Measurements from ENCODE around the gene RPL22.

Gene RPL22

GRCh38 chr1:6158181-6158580, 41.2 kb downstream of the RPL22 start:
- no peak for DNase-seq (ENCODE audit: insufficient read length, low spot score)
- no peak for FAIRE-seq

- DNase-seq (ENCODE audit: insufficient read length, low spot score) (peak; percentile 84), FAIRE-seq (peak; percentile 91)
Observed at GRCh38 chr1:6157528-6158174, 41.7 kb downstream of the RPL22 start.

- FAIRE-seq (no peak), DNase-seq (ENCODE audit: insufficient read length, low spot score) (no peak)
Observed at GRCh38 chr1:6157132-6157527, 42.3 kb downstream of the RPL22 start.

- DNase-seq (ENCODE audit: insufficient read length, low spot score) (no peak), FAIRE-seq (no peak)
Observed at GRCh38 chr1:6154525-6155319, 44.7 kb downstream of the RPL22 start.

GRCh38 chr1:6152882-6153281, 46.5 kb downstream of the RPL22 start:
- no peak for FAIRE-seq
- DNase-seq (ENCODE audit: insufficient read length, low spot score) = no peak

- FAIRE-seq (no peak), DNase-seq (ENCODE audit: insufficient read length, low spot score) (no peak)
Observed at GRCh38 chr1:6152181-6152580, 47.2 kb downstream of the RPL22 start.

- DNase-seq (ENCODE audit: insufficient read length, low spot score) = no peak
- no peak for FAIRE-seq
Observed at GRCh38 chr1:6151291-6151822, 48.0 kb downstream of the RPL22 start.

- DNase-seq (ENCODE audit: insufficient read length, low spot score) (no peak), FAIRE-seq (peak; percentile 52)
Observed at GRCh38 chr1:6150006-6150938, 49.1 kb downstream of the RPL22 start.

- DNase-seq (ENCODE audit: insufficient read length, low spot score) = no peak
- FAIRE-seq = no peak
Observed at GRCh38 chr1:6149597-6149996, 49.8 kb downstream of the RPL22 start.

GRCh38 chr1:6148497-6149241, 50.7 kb downstream of the RPL22 start:
- FAIRE-seq = no peak
- DNase-seq (ENCODE audit: insufficient read length, low spot score) = no peak

- FAIRE-seq (no peak), DNase-seq (ENCODE audit: insufficient read length, low spot score) (no peak)
Observed at GRCh38 chr1:6145864-6146410, 53.5 kb downstream of the RPL22 start.

- DNase-seq (ENCODE audit: insufficient read length, low spot score) = no peak
- FAIRE-seq = no peak
Observed at GRCh38 chr1:6145396-6145750, 54.0 kb downstream of the RPL22 start.

- FAIRE-seq (no peak), DNase-seq (ENCODE audit: insufficient read length, low spot score) (no peak)
Observed at GRCh38 chr1:6144647-6145395, 54.6 kb downstream of the RPL22 start.

- FAIRE-seq (no peak), DNase-seq (ENCODE audit: insufficient read length, low spot score) (no peak)
Observed at GRCh38 chr1:6144175-6144574, 55.2 kb downstream of the RPL22 start.

GRCh38 chr1:6143395-6143794, 56.0 kb downstream of the RPL22 start:
- no peak for FAIRE-seq
- no peak for DNase-seq (ENCODE audit: insufficient read length, low spot score)

GRCh38 chr1:6142734-6143133, 56.7 kb downstream of the RPL22 start:
- no peak for FAIRE-seq
- no peak for DNase-seq (ENCODE audit: insufficient read length, low spot score)

GRCh38 chr1:6142036-6142621, 57.3 kb downstream of the RPL22 start:
- FAIRE-seq = no peak
- no peak for DNase-seq (ENCODE audit: insufficient read length, low spot score)

GRCh38 chr1:6141592-6141991, 57.8 kb downstream of the RPL22 start:
- DNase-seq (ENCODE audit: insufficient read length, low spot score) (no peak), FAIRE-seq (no peak)

GRCh38 chr1:6140413-6140812, 59.0 kb downstream of the RPL22 start:
- DNase-seq (ENCODE audit: insufficient read length, low spot score) (no peak), FAIRE-seq (no peak)

Measured in HTR-8/SVneo (cell line).